CD4-positive, alpha-beta T cell treated with Interleukin-15 for 4 hours (primary cell): ENCODE measurements around the gene ALDOC.
A peak's percentile ranks its signal among the peaks of the same experiment; 100 is the strongest.
"Not testable (repeated sequence)": the region's sequence is repeated elsewhere in the genome, so short reads cannot be mapped to it uniquely, and the experiment has no call there.

ENCODE experiments used
- DNase-seq: peaks from one replicate; pipeline ENCODE4 v3.0.0-alpha.2; 2020; ENCODE audit warnings: low spot score

Gene ALDOC

DNA sequence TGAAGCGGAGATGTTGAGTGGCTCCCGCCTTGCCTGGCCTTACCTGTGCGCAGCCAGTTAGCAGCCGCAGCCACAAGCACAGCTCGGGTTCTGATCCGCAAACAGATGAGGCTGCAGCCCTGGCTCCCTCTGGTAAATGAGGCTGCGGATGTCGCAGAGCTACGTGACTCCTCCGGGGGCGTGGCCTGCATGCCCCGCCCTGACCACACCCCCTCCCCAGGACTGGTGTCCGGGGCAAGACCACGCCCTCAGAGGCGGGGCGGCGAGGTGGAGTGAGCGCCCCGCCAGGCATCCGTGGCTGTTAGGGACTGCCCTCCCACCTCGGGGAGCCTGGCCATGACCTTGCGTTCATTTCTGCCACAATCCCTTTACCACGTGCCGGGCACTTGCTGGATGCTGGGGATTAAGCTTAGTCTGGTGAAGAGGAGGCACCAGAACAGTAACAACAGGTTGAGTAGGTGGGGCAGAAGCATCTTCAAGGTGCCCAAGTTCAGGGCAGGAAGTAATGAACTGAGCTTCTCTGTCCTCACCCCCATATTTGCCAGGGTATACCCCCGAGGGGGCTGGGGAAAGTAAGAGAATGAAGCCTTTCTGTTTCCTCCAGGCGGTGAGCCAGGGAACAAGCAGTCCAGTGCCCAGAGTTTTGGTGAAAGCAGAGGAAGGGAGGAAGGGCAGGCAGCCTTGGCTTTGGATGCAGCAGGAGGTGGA, at the start of gene ALDOC:
ALDOC (minus strand) TSS at position 138 of the 708 bp plus-strand sequence. CDS start 1,363 bp downstream, outside the sequence.
- peak; percentile 98 for DNase-seq

DNA sequence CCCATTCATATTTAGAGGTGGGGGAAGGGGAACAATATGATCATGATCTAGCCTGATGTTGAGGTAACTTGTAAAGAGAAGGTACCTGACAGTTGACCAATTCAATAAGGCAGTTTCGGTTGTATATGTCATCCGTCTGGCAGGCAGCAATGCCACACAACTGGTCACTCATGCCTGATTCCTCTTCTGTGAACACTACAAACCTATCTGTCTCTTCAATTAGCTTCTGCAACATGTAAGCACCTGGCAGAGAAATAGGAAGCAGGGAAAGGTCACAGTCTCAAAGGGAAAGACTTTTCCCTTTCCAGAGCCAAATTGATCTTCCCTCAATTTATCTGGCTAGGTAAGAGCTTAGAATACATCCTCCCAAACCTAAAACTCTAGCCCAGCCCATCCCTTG, 47.5 kb upstream of the ALDOC start:
- DNase-seq = no peak

DNA sequence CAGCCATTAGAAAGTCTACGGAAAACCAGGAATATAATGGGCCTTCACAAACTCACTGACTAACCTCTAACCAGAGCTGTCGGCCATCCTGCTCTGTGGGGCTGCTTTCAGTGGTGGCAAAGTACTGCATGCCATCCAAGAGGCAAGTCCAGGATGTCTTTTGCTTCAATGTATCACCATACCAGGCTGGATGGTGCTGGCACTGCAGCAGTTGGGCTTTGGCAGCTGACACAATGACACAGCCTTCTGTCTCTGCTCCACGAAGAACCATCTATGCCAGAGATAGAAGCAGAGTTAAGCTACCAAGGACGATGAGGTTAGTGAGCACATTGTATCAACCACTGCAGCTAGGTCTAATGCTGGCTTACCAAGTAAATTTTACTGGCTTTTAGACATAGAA, 47.0 kb upstream of the ALDOC start:
- DNase-seq = no peak

DNA sequence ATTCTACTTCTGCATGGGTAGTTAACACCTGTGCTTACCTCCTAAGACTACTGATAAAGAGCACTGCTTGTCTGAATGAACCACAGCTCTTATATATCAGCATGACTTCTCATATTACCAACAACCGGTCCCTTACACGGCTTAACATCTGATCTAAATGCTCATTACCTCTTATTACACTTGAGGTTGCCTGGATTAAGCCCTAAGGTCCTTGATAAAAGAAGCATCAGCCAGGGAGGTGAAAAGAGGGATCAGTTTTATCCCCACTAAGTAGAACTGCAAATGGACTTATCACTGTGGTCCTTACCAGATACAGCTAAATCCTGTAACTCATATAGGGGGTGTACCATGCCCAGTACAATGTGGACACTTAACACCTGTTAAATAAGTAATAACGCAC, 45.5 kb upstream of the ALDOC start:
- DNase-seq = no peak

DNA sequence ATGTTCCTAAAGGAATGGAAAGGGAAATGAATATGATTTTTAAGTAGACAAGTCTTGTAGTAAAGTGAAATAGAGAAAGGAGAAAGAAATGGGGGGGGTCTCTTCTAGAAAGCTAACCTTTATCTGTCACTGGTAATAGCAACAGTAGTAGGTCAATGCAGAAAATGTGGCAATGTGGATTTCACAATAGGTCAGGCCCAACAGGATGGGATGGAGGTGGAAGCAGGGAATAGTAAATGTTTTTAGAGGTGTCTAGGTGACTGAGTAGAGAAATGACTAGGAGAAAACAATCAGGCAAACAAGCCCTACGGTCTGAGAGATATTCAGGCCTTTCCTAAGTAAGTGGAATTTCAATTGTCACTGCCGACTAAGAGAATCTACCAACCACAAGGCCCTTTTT, 43.3 kb upstream of the ALDOC start:
- DNase-seq = no peak

GRCh38 chr17:28618464-28618863, 41.8 kb upstream of the ALDOC start:
- no peak for DNase-seq

DNA sequence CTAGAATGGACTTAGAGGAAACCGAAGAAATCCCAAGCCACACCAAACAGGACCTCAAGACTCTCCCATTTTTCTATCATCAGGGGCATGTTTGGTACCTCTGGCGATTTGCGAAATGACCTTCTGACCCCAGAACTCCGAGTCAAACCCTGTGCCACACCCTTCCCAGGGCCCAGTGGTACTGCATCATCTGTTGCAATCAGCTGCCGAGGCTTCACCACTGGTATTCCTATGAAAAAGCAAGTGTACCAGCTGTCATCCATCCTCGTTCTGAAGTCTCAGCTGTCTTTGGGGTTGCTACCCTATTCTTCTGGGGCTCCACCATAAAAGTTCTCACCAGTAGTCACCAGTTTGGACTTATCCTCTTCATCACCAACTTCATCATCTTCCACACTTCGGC, 39.6 kb upstream of the ALDOC start:
- no peak for DNase-seq

- DNase-seq = no peak
Measured at GRCh38 chr17:28615260-28615940, 38.7 kb upstream of the ALDOC start.

GRCh38 chr17:28613931-28614381, 37.3 kb upstream of the ALDOC start, which contains the start of gene RSKR:
Gene RSKR (minus strand): TSS chr17:28614185. CDS start chr17:28614161, 24 bp downstream.
- no peak for DNase-seq

DNA sequence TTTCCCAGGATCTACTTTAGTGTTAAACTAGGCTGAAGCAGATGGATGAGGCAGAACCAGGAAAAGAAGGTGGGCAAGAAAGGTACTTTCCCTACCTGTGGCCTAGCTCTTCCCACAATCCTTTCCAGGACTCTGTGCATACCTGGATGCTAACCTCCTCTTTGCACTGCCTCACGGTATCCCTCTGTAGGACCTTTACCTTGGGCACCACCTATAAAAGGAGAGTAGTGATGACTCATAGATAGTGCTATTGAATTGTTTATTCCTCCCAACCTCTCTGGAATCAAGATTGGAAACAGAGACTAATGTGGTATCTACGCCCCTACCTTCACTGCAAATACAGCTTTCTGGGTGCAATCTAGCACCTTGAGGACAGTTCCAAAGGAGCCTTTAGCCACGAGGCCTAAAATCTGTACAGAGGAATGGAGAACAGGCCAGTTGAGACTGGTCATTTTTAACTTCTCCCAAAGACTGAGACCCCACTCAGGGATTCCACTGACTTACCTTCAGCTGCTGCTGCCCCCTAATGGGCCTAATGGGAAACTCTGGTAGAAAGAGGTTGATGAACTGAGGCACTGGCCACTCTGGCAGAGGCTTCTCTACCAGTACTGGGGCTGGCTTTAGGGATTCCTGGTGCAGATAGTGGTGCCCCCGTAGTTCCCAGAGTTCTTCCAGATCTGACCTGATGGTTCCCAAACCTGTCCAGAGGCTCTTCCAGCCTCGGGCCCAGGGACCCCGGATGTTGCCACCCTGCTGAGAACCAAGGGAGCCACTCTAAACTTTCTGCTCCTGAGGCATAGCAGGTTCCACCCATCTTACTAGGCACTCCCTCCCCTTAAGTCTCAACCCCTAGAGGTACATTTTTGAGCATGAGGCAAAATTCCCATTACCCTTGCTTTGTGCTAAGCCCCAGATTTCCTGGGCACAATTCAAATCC, 36.5 kb upstream of the ALDOC start:
- peak; percentile 46 for DNase-seq

DNA sequence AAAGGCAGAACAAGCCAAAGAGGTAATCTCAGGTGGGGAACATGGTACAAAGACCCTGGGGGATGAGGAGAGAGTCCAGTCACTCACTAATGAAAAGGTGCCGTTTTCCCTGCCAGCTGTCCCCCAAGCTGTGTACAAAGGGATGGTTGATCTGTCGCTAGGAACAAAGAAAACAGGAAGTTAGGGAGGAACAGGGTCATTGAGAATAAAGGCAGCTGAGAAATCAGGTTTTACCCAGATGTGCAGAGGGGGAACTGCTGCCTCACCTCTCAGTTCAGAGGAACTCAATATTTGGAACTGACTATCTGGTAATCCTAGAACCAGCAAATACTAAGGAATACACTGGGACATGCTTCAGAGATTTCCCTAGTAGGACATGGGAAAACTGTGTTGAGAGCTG, 35.8 kb upstream of the ALDOC start:
- no peak for DNase-seq

- no peak for DNase-seq
Measured at GRCh38 chr17:28610376-28610775, 33.7 kb upstream of the ALDOC start.

- not testable (repeated sequence) for DNase-seq
Measured at GRCh38 chr17:28604031-28604430, 27.3 kb upstream of the ALDOC start.

GRCh38 chr17:28599311-28600184, 22.9 kb upstream of the ALDOC start:
- DNase-seq = peak; percentile 68

DNA sequence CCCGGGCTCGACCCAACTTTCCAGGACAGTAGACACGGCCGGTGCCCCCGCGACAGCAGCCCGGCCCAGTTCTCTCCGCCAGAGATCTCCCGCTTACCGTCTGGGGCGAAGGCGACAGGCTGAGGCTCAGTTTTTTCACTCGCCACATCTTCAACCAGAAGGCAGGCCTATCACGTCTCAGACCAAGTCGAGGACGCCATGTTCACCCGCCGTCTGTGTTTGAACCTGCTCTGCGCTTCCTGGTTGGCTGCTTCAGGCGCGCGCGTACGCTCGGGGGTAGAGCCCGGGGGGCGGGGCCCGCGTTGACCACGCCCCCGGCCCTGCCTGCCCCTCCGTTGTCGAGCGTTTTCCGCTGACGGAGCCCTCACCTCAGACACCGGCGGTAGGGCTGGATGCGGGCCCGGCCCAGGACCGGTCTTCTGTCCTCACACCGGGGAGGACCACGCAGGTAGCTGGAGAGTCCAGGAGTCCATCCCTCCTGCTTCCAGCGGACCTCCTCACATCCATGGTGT, 22.2 kb upstream of the ALDOC start, which contains the start of gene SPAG5:
SPAG5 (minus strand) TSS at position 227 of the 512 bp plus-strand sequence; CDS start at position 148, 79 bp downstream.
- DNase-seq = peak; percentile 94

GRCh38 chr17:28598389-28598788, 21.7 kb upstream of the ALDOC start:
- DNase-seq = no peak

- no peak for DNase-seq
Measured at GRCh38 chr17:28597606-28598383, 21.1 kb upstream of the ALDOC start.

- DNase-seq = no peak
Measured at GRCh38 chr17:28592260-28592659, 15.6 kb upstream of the ALDOC start.

- DNase-seq = no peak
Measured at GRCh38 chr17:28585851-28586250, 9.2 kb upstream of the ALDOC start.

DNA sequence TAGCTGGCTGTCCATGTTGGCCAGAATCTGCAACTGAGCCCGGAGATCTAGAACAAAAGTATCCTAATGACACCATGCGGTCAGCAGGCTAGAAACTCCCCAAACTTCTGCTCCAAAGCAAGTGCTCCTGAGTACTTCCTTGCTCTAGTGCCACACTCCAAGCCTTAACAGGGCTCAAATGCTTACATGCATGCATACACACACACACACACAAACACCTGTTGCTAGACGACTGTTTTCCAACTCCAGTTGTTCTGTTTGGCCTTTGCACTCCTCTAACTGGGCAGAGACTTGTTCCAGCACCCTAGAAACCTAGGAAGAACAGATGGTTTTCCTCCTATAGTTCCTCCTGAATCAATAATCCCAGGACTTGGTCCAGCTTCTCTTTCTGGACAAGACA, 7.7 kb upstream of the ALDOC start:
- no peak for DNase-seq
